Raji (cell line): Measurements from ENCODE around the gene AOPEP.

Source experiments
- POLR2A ChIP-seq: IDR thresholded peaks from 2 replicates; pipeline ENCODE4 v1.6.1; 2011; ENCODE audit warnings: low read depth, low read length, control low read depth; ENCODE audit not compliant: insufficient read depth

The AOPEP gene

GRCh38 chr9:94949370-94949769 is 222.9 kb downstream of the AOPEP start:
- no peak for TF ChIP-seq POLR2A

DNA sequence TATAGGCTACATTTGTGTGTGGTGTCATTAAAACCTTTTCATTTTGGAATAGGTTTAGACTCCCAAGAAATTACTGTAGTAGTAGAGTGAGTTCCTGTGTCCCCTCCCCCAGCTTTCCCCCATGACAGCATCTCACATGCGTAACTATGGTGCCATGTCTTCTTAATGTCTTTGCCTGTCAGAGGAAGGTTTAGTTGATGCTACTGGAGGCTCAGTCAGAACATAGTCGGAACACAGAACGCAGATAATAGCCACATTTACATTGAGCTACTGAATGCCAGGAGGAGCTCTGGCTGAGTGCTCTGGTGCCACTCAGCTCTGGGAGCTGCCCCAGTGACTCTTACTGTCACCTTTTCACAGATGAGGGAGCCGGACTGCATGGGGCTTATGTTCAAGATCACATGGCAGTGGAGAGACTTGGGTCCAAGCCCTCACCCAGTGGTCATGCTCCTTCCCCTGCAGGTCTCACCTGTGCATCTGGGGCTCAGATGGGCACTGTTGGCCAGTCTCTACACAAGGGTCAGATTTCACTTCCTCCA is 223.6 kb downstream of the AOPEP start:
- TF ChIP-seq POLR2A = no peak

DNA sequence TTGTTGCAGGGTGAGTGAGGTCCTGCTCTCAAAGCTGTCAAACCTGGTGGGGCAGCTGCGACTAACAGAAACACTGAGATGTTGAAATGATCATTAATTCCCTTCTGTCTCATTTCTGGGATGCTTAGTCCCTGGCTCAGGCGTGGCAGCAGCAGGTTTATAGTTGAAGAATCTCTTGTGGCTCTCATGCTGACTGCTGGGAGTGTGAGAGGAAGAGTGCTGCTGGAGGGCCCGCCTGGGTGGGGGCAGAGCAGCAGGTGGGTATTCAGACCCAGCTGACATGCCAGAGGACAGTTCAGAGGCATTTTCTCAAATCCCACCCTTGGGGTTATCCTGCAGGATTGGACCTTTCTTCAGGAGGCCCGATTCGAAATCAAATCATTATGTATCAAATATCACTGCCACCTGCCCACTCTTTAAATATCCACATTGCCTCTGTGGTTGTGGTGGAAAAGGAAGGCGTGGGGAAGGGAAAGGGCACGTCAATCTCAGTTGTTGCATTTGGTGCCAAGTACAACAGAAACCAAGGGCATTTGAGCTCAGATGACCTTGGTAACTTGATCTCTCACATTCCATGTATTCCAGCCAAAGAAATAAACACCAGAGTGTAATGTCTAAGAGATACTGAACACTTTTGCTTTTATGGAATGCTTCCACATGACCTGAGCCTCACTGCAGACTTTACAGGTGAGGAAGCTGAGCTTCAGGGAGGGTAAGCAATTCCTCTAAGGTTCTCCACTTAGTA is 224.3 kb downstream of the AOPEP start:
- no peak for TF ChIP-seq POLR2A

GRCh38 chr9:94951324-94952135 is 225.0 kb downstream of the AOPEP start:
- no peak for TF ChIP-seq POLR2A

DNA sequence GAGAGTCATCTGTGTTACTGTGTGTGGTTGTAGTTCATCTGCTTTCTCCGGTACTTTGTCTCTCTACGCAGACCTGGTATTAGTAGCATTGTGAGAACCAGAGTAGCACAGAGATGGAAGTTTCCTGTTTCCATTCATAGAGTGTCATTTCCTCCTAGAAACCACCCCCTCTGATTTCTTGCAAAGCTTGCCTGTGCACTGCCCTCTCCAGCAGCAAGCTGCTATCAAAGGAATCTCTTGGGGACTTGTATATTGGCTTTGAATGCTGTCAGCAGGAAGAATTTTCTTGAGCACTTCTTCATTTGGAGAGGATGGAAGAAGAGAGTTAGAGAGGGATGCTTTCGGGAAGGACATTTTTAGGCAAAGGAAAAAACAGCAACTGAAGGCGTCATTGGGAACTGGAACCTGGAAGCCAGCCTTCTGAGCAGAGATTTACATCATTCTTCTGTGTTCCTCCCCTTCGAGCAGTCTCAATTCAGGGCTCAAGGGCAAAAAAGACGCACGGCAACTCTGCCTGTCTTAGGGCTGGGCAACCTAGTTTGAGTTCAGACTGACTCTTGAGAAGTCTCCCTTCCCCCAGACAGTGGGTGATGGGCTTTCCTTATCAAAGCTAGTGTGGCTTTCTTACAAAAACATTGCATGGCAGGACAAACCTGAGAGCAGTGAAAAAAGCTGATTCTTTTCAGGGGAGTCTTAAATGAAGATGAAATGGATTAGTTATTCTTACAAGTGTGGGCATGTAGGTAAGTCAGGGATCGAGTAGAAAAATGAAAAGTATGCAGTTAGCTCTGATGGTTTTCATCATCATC is 226.3 kb downstream of the AOPEP start:
- no peak for TF ChIP-seq POLR2A

DNA sequence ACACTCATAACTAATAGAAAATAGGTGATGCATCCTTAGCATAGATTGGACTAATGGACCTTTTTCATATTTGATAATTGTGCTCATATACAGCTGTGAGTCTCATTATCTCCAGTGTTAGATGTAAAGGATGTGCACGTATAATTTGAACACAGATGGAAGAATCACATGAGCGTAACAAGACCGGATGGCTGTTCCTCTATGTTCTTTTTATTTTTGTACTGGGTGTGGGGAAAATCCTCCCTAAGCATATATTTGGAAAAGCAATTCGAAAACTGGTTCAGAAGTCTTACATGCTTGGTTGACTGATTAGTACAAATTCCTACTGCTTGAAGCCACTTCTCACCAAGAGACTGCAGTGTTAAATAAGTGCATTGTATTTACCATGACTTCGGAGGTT is 230.2 kb downstream of the AOPEP start:
- no peak for TF ChIP-seq POLR2A

DNA sequence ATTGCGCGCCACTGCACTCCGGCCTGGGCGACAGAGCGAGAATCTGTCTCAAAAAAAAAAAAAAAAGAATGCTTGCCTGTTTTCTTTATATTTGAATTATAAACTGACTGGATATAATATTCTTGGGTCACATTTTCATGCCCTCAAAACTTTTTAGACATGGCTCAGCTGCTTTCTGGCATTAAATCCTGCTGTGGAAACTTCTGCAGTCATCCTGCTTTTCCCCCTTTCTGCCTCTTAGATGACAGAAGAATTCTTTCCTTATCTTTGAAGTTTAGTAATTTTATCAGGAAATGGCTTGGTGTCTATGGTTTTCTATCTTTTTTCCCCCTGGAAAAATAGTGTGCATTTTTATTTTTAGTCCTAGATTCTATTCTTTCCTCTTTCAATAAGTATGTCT is 234.5 kb downstream of the AOPEP start:
- no peak for TF ChIP-seq POLR2A

DNA sequence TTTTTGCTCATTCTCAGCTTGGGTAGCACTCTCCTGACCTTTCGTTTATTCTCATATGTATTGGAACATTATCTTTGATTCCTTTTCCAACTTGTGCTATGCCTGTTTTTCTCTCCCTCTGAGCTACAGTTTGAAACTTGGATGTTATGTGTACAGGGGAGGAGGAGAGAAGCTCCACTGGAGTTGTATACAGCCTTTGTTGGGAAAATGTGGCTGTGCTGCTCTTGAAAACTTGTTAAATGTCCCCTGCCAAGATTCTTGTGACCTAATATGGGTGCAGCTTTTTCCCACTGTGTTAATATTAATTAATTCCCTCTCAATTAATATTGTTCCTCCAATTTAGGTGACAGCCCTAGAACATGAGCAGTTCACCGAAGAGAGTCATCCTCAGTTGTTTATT is 235.4 kb downstream of the AOPEP start:
- TF ChIP-seq POLR2A = no peak

GRCh38 chr9:94967482-94967881 is 241.0 kb downstream of the AOPEP start:
- TF ChIP-seq POLR2A = no peak

GRCh38 chr9:94971378-94972131 is 245.1 kb downstream of the AOPEP start:
- no peak for TF ChIP-seq POLR2A

GRCh38 chr9:94973451-94973941 is 247.0 kb downstream of the AOPEP start:
- TF ChIP-seq POLR2A = no peak

GRCh38 chr9:94974154-94974879 is 247.8 kb downstream of the AOPEP start:
- TF ChIP-seq POLR2A = no peak

DNA sequence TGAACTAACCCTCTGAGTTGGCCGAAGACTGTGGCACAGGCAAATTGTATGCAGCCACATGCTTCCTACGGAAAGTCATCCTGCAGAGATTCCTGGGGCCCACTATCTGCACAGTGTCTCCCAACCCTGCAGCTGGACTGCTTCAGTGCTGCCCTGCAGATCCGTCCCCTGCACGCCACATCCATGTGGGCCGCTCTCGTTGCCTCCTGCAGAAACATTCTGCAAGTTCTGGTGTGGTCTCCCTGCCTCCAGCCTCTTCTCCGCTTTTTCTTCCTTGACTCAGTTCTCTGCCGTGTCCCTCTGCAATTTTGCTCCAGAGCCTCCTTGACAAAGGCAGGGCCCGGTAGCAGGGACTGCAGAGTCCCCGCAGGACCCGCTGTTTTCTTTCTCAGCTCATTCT is 249.0 kb downstream of the AOPEP start:
- no peak for TF ChIP-seq POLR2A

DNA sequence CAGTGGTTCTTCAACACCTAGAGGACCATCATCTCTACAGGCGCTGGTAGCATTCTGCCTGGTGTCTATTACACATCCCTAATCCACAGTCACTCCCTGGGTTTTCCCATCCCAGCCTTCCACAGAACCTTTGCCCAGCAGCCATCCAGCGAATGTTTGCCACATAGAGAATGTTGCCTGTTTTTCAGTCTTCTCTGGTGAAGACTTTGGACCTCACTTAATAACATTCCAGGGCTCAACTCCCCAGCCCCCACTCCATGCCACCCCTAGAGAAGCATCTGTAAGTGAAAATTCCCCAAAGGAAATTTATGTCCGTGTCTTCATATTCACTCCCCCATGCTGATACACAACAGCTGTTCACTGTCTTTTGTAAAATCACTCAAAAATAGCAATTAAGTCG is 249.6 kb downstream of the AOPEP start:
- no peak for TF ChIP-seq POLR2A

- TF ChIP-seq POLR2A = no peak
These were observed 250.9 kb downstream of the AOPEP start for GRCh38 chr9:94977416-94977815.
